HG03571 (cell line): ENCODE results near the gene YY1.
"Not testable (repeated sequence)": the region's sequence is repeated elsewhere in the genome, so short reads cannot be mapped to it uniquely, and the experiment has no call there.

Source experiments
- ATAC-seq: cut with Tn5 transposase; IDR thresholded peaks from one replicate; pipeline ENCODE4 v1.9.1; 2021; ENCODE audit not compliant: unreplicated experiment

YY1 gene

DNA sequence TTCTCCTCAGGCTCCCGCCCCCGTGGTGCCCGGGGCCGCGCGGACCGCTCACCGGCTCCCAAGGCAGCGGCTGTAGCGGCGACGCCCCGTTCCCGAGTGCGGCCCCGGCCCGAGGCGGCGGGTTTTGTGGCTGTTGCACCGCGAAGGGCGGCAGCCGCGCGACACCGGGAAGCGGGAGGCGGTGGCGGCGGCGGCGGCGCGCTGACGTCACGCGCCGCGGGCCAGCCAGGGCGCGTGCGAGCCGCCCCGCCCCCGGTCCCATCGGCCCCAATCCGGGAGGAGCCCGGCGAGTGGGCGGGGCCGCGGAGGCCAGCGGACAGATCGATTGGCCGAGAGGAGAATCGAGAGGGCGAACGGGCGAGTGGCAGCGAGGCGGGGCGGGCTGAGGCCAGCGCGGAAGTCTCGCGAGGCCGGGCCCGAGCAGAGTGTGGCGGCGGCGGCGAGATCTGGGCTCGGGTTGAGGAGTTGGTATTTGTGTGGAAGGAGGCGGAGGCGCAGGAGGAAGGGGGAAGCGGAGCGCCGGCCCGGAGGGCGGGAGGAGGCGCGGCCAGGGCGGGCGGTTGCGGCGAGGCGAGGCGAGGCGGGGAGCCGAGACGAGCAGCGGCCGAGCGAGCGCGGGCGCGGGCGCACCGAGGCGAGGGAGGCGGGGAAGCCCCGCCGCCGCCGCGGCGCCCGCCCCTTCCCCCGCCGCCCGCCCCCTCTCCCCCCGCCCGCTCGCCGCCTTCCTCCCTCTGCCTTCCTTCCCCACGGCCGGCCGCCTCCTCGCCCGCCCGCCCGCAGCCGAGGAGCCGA is at the start of gene YY1:
YY1 (plus strand) TSS at position 726 of the 792 bp plus-strand sequence. CDS start 101 bp downstream, outside the sequence.
- peak; percentile 78 for ATAC-seq

DNA sequence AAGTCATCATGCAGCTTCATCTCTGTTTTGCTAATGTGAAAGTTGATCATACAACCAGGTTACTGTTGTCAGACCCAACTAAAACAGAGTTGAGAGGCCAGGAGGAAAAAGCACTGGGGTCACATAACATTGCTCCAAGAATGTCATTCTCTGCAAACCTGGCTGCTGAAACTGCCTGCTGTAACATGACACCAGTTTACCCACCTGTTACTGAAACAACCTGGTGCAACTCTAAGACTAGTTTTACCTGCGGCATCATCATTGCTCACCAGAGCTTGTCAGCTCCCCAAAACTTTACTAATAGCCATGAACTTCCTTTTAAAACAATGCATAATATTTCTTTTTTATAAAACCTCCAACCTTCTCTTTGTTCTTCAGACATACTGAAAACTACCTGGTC is 48.8 kb upstream of the YY1 start:
- ATAC-seq, result no peak

- ATAC-seq, result no peak
Measured at GRCh38 chr14:100191584-100192249, 47.2 kb upstream of the YY1 start.

GRCh38 chr14:100192250-100192671 is 46.7 kb upstream of the YY1 start:
- ATAC-seq, result no peak

GRCh38 chr14:100192672-100193416 is 46.1 kb upstream of the YY1 start:
- peak; percentile 99 for ATAC-seq

DNA sequence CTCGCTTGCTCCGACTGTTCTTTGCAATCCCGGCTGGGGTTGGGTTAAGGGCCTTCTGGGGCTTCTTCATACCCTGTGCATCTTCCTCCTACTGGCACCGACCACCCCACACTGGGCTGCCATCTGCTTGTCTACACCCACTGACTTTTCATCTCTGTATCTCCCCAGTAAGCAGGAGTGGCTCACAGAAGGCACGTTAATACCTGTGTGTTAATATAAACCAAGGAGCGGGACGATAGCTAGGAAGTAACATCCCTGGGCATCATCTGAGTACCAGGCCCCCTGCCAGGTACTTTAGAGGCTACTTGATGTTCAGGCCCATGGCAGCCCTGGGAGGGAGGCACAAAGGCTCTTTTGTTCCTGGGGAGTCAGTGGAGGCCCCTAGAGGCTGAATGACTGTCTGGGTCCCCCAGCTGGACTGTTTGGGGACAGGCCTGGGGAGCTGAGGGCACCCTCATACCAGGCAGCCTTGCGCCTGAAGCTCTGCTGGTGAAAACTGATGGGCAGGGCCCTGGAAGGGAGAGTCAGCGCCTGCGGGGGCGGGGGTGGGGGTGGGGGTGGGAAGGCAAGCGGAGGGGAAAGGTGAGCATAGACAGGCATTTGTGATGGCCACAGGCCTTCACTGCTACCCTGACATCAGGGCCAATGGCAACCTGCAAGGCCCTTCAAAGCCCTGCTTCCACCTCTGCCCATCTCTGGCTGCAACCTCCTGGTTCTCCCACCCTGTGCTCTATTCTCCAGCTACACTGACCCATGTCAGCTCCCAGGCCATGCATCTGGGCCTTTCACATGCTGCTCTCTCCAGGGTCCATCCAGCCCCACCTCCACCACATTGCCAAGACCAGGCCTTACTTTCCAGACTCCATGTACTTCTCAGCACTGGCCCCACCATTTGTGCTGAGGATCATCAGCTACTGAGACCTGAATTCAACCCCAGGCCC is 45.3 kb upstream of the YY1 start:
- no peak for ATAC-seq

DNA sequence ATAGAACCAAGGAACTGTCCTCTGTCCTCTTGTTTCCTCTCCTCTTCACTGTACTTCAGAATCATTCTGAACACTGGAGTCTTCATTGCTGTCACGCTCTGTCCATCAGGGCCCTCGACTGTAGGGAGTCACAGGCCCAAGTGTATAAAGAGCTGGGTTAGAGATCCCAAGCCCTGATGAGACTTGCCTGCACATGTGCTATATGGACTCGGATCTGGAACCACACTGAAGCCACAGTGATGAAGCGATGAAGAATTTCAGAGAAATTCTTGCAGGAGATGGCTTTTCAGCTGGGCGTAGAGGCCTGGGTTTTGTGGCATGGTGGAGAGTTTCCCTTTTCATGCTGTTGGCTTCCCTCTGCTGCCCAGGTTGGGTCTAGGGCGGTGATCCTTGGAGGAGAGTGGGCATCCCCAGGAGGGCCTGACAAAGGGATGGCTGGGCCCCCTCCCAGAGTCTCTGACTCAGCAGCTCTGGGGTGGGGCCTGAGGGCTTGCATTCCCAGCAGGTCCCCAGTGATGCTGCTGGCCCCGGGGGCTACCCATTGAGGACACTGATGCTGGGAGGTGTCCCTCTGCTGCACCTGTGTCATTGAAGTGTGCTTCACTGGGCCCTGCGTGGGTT is 39.6 kb upstream of the YY1 start:
- no peak for ATAC-seq

DNA sequence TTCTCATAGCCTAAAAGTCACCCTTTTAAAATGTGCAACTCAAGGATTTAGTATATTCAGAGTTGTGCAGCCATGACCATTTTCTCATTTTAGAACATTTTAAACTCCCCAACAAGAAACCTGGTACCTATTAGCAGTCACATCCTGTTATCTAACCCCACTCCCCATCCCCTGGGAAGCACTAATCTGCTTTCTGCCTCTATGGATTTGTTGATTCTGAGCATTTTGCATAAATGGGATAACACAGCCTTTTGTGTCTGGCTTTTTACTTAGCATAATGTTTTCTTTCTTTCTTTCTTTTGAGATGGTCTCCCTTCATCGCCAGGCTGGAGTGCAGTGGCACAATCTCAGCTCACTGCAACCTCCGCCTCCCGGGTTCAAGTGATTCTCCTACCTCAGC is 38.6 kb upstream of the YY1 start:
- ATAC-seq, result no peak

GRCh38 chr14:100201701-100202100 is 37.2 kb upstream of the YY1 start:
- no peak for ATAC-seq

GRCh38 chr14:100202712-100203111 is 36.2 kb upstream of the YY1 start:
- no peak for ATAC-seq

DNA sequence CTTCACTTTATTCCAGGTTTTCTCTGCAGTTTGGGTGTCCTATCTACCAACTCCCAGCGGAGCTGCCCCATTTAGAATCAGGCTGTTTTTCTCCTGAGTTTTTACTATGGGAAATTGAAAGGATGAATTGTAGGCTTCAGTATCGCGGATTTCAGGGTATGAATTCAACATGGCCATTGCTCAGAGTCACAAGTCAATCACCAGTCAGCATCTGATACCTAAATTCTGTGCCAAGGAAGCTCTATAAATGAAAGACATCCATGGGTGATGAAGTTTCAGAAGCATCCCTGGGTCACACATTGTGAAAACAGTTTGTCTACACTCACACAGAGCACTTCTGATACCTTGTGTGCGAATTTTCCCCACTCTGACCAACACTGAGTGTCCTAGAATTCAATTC is 35.8 kb upstream of the YY1 start:
- no peak for ATAC-seq

DNA sequence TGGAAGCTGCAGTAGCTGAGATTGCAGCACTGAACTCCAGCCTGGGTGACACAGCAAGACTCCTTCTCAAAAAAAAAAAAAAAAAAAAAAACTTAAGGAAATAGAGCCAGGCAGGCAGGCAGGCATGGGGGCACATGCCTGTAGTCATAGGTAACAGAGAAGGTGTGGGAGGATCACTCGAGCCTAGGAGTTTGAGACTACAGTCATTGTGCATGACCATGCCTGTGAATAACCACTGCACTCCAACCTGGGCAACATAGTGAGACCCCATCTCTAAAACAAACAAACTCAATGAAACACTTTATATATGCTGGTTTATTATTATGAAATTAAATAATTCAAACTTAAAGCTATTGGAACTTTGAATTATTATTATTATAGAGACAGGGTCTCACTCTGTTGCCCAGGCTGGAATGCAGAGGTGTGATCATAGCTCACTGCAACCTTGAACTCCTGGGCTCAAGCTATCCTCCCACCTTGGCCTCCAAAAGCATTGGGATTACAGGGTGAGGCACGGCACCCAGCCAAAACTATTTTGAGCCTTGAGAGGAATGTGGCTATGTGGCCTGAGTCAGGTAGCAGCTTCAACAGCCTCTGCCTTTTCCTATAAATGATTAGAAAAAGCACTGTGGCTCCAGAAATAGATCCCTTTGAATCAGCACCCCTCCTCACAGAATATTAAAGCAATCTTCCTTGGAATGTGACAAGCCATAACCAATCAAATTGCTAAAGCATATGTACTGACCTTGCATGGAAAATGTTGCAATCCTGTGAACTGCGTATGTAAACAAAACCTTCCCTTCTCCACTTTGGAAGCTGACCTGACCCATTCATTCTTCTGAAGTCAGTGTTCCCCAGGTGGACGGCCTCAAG is 34.7 kb upstream of the YY1 start:
- ATAC-seq, result no peak

- not testable (repeated sequence) for ATAC-seq
Measured at GRCh38 chr14:100204835-100205167, 34.1 kb upstream of the YY1 start.

DNA sequence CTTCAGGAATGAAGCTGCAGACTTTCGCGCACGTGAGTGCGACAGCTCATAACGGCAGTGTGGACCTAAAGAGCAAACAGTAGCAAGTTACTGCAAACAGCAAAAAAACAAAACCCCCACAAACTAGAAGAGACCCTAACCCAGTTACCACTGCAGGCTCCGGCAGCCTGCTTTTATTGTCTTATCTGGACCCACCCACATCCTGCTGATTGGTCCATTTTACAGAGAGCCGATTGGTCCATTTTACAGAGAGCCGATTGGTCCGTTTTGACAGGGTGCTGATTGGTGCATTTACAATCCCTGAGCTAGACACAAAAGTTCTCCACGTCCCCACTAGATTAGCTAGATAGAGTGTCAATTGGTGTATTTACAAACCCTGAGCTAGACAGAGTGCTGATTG is 31.4 kb upstream of the YY1 start:
- ATAC-seq, result not testable (repeated sequence)

- ATAC-seq, result not testable (repeated sequence)
Measured at GRCh38 chr14:100208136-100208535, 30.8 kb upstream of the YY1 start.

- no peak for ATAC-seq
Measured at GRCh38 chr14:100211366-100211765, 27.6 kb upstream of the YY1 start.

GRCh38 chr14:100211893-100212292 is 27.1 kb upstream of the YY1 start:
- no peak for ATAC-seq

- ATAC-seq, result no peak
Measured at GRCh38 chr14:100212476-100213333, 26.2 kb upstream of the YY1 start.

DNA sequence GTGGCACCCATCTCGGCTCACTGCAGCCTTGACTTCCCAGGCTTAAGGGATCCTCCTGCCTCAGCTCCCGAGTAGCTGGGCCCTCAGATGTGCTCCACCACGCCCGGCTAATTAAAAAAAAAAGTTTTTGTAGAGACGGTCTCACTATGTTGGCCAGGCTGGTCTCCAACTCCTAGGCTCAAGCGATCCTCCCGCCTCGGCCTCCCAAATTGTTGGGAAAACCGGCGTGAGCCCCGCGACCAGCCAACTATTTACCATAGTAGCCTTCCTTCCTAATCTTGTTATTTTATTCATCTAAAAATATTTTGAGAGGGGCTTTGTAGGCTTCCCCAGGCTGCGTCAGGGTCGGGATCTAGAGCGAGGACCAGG is 25.4 kb upstream of the YY1 start:
- ATAC-seq, result no peak
